GM21576 (cell line): ENCODE measurements around the gene SCARB1.

Experiments used
- ATAC-seq: cut with Tn5 transposase; IDR thresholded peaks from one replicate; pipeline ENCODE4 v1.9.1; 2021; ENCODE audit warnings: mild to moderate bottlenecking, moderate library complexity; ENCODE audit not compliant: unreplicated experiment

SCARB1 gene

DNA sequence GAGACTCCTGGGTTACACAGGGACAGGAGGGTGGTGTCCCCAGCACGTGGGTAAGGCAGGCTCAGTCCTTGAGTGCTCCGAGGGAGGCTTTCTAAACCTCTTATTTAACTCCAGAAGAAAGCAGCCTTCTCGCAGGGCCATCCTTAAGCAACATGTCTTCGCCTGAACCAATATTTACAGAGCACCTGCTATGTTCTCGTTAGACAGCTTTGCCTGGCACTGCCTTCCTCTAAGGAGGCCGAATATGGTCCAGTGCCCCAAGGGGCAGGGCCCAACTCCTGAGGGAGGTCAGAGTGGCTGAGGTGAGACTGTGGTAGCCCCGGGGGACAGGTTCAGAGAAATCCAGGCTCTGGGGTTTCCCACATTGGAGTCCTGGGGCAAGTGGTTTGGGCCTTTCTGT, 2.1 kb upstream of the SCARB1 start:
- ATAC-seq = no peak

DNA sequence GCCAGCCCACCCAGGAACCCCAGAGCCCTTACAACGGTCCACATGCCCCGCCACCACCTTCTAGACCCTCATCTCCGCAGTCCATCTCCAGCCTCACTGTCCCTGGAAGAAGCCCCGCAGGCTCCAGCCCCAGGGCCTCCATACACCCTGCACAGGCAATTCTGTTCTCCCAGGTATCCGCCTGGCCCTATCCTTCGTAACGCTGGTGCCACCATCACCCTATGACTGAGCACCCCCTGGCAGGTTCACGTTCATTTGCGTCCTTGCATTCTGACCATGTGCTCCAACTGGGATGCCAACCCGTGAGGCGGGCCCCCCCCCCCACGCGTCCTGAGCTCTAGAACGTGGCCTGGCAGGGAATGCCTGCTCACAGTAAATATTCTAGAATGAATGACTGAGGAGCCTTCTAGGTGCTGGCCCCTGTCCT, 675 bp upstream of the SCARB1 start:
- ATAC-seq = no peak

DNA sequence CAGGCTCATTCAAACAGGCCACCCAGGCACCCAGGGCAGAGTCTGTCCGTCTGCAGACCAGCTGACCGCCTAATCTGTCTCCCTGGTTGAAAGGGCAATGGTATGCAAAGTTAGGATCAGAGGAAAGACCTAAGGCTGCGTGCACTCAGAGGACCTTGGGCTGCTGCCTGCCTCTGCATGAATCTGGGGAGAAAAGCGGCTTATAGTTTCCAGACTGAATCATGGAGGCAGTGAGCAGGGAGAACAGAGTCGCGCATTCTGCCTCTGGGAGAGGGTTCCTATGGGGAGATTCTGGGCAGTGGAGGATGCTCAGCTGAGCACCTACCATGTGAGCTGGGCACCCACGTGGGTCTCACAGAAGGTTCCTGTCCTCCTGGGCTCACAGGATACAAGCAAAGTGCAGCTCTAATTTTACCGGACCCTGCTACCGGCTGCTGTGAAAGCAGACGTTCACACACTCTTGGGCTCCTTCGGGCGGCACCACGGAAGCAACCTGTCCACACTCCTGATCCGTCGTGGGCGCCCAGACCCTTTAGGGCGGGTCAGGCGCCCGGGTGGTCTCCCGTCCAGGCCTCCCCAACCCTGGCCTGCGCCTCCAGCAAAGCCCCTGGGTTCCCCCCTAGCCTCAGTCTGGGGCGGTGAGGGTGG, 772 bp downstream of the SCARB1 start:
- peak; percentile 39 for ATAC-seq

- no peak for ATAC-seq
These were observed 1.6 kb downstream of the SCARB1 start for GRCh38 chr12:124861898-124862676.

GRCh38 chr12:124861492-124861891, 2.2 kb downstream of the SCARB1 start:
- ATAC-seq = no peak

GRCh38 chr12:124857921-124858461, 5.7 kb downstream of the SCARB1 start:
- no peak for ATAC-seq

GRCh38 chr12:124856842-124857178, 6.9 kb downstream of the SCARB1 start:
- no peak for ATAC-seq

DNA sequence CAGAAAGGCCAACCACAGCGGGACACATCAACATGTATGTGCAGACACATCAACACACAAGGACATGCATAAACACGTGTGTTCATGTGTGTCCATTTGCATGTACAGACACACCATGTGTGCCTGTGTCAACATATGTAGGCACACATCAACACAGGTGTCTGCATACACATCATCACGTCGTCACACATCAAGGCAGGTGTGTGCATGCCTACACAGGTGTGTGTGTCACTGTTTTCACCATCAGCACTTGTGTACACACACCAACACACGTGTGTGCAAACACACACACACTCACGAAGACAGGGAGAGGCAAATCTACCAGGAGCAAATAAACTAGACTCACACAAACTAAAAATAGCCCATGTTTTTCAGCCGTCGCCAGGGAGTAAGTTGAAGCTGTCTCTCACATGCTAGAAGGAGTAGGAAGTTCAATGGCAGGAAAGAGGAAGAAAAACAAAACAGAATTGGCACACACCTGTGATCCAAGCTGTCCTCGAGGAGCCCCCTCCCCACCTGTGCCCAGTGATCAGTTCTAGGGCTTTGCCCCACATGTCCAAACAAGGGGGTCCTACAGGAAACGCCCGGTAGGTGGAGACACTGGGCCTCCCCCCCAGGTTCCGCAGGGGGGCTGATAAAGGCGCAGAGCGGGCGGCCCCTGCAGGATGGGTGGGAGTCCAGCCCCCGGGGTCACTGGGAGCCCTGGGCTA, 7.4 kb downstream of the SCARB1 start:
- no peak for ATAC-seq

DNA sequence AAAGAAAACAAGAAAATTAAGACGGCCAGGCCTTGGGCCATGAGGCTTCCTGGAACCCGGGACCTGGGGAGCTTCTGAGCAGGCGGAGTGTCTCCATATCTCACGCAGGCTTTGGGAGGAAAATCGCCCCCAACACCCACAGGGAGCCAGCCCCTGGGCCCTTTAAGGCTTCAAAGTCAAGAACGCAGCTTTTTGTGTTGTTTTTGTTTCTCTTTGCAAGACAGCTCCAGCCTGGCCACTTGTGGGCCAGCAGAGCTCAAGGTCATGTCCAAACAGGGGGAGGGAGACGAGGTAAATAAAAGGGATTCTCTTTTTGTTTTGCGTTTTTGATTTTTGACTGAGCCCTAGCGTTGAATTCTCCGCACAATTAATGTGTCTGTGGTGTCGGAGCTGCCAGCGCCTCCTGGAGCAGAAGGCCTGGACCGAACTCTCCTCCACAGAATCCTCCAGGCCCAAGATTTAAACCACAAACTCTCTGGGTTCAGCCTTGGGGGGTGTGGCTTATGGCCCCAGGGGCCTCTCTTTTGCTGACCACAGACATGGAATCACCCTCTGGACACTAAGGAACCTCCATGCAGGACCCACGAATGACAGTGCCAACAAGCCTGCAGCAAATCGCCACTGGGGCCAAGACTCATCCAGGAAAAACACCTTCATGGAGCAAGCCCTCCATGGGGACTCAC, 8.2 kb downstream of the SCARB1 start:
- no peak for ATAC-seq

GRCh38 chr12:124854637-124855184, 9.0 kb downstream of the SCARB1 start:
- no peak for ATAC-seq

DNA sequence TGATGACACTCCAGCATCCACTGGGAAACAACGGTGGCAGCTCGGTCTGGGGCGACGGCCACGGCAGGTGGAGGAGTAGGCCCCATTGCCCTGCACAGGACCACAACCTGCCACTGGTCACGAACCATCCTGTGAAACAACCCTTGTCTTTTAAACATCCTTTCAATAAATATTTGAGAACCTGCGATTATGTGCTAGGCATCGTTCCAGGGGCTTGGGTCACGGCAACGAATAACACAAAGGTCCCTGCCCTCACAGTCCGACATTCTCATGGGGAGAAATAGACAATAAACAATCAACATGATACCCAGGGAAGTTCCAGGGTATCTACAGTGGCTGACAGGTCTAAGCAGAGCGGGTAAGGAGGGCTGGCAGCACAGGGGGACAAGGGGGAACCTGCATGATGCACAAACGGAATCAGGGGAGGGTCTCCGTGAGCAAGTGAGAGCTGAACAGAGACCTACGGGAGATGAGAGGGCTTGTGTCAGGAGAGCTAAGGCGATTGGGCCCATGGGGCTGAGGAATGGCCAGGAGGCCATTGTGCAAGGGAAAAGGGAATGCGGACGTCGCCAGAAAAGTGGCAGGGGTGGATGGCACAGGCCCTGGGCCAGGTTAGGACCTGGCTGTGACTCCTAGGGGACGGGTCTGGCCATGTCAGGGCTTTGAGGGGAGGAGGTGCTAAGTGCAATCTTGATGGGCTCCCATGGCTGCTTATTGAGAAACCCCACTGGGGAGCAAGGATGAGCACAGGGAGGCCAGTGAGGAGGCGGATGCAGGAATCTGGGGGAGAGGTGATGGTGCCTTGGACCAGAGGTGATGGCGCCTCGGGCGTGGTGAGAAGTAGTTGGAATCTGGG, 9.7 kb downstream of the SCARB1 start:
- ATAC-seq = no peak

DNA sequence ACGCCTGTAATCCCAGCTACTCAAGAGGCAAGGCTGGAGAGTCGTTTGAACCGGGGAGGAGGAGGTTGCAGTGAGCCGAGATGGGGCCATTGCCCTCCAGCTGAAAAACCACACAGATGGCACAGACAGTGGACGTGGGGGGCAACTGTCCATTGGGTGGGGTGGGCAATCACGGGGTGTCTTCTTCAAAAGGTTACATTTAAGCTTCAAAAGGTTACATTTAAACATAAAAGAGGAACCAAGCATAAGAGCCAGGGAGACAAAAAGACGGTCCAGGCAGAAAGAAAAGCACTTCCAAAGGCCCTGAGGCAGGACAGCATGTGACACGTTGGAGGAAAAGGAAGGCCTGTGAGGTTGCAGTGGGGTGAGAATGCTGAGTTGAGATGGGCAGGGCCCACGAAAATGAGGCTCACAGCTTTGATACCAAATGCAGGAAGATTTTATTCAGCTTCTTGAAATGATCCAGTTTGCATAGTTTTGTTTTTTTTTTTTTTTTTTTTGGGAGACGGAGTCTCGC, 10.7 kb downstream of the SCARB1 start:
- ATAC-seq = no peak

- no peak for ATAC-seq
These were observed 11.3 kb downstream of the SCARB1 start for GRCh38 chr12:124852329-124852831.

DNA sequence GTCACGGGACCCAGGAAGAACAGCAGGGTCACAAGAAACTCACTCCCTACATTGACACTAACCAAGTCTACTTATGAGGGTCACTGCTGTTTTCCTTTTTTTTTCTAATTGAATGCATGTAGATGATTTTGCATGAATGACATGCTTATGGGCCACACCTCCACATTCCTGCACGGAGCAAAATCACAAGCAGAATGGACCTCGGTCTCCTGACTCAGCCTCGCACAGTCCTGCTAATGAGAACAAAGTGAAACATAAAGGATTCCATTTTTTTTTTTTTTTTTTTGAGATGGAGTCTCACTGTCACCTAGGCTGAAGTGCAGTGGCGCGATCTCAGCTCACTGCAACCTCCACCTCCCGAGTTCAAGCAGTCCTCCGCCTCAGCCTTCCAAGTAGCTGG, 12.3 kb downstream of the SCARB1 start:
- no peak for ATAC-seq

DNA sequence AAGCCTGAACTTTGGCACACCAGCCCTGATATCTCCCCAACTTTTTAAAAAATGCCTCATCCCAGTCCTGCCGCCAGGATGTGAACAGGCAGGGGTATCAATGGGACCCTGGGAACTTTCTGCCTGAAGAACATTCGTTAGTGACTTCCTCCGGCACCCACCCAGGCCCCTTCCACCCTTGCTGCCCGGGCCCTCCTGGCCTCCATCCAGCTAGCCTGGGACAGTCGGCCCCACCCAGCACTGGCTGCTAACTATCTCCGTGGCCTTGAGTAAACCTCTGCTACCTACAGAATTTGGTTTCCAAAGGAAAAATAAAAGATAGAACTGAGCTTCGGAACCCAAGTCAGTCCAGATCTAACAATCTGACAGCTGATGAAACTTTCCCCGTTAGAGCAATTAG, 14.3 kb downstream of the SCARB1 start:
- no peak for ATAC-seq

DNA sequence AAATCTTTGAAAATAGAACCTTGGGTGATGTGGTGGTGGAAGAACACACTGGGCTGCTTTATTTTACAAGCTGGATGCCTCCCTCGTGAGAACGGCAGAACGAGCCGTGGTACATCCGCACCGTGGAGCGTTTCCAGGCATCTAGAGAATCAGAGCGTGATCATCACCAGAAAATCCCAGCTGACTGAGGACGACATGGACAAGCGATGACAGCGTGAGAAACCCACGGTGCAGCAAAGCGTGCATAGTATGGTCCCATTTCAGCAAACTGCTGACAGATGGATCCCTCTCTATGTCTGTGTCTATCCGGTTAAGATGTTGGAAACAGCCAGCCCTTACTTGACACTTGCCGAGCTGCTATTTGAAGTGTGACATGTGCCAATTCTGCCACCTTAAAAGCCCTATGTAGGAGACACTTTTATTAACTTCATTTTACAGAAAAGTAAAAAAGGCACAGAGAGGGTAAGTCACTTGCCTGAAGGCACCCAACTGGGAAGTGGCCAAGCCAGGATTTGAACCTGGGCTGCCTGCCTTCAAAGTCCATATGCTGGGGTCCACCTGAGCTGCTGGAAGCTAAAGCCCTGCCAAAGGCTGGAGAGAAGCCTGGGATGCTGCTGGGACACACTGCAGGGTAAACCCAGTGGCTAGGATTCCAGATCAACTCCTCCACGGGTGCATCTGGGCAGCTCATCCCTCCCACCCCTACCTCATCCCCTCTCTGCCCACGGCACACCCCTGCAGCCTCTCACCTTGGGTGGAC, 14.9 kb downstream of the SCARB1 start:
- ATAC-seq = no peak

DNA sequence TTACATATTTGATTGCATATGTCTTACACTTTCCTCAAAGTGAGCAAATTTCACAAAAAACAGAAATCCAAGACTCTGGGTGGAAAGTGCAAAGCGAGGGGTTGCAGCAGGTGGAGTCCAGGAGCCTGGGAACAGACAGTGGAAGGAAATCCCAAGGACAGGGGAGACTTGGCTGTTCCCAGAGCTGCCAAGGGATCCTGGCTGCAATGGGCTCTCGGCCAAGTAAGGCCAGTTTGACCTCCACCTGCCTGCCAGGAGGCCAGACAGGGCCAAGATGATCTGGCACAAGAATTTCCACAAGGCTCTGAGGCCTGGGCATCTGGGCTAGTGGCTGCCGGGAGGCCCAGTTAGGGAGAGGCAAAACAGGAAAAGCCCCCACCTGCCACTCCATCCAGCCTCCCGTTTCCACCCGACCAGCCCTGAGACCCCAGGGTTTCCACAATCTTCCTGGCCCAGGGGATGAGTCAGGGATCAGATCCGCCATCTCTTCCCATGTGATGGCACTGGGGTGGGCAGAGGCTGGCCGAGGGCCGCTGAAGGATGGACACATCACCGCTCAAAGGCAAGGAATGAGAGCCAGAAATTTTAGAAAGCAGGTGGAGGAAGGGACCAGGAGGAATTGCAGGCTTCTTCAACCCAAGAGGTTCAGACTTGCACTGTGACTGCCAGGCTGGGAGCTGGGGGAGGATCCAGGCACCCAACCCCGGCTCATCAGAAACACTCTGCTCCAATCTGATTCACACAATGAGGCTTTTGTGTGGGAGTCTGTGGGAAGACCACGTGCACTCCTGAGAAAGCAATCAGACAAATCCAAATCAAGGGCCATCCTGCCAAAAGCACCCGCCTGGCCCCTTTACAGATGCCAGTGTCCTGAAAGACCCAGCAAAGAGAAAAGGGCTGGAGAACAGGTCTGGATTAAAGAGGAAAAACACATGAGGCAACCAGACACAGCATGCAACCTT, 16.3 kb downstream of the SCARB1 start:
- no peak for ATAC-seq
